ENCODE measurements around the gene POLR2L.
A peak's percentile ranks its signal among the peaks of the same experiment; 100 is the strongest.

POLR2L gene

DNA sequence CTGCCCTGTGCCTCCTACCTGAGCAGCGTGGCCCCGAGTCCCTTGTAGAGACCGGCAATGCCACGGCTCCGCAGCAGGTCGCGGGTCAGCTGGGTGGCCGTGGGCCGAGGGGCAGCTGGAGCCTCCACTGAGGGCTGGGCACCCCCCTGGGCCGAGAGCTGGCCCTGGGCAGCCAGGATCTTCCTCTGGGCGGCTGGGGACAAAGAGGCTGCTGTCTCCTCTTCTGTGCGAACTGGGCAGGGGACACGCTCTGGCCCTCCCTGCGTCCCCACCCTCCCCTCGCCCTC is 49.9 kb downstream of the POLR2L start:
- no peak for DNase-seq

- no peak for DNase-seq
These were observed 50.4 kb downstream of the POLR2L start for GRCh38 chr11:791658-792534.

- DNase-seq, result no peak
These were observed 51.4 kb downstream of the POLR2L start for GRCh38 chr11:790721-791564.

DNA sequence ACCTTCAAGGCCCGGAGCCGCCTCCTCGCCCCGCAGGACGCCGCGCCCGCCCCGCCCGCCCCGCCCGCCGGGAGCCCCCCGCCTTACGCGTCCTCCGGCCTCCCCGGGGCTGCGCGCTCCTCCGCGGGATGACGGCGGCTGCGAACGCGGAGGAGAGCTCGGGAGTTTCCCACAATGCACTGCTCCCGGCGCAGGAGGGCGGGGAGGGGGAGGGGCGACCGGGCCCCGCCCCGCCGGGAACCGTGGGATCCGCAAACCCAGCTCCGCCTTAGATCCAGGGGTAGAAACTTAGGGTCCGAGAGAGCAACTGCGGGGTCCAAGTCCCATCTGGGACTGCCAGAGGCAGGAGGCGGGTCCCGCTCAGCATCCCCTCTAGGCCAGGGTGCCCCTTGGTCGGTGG is 52.4 kb downstream of the POLR2L start, which contains the start of gene CEND1:
Gene CEND1, minus strand, starts transcription at position 148 of the 400 bp plus-strand sequence. CDS start 1,514 bp downstream, outside the sequence.
- peak; percentile 74 for DNase-seq
